Suppressor macrophage treated with lipopolysaccharide for 1 hour (primary cell): Measurements from ENCODE around the gene FAM20C.

ENCODE experiments used
- DNase-seq, 3 donors: peaks; one replicate each; pipeline ENCODE4 v3.0.0-alpha.2; 2020 to 2022

The FAM20C gene

GRCh38 chr7:209906-210305 is 17.5 kb downstream of the FAM20C start:
- DNase-seq, result peak; percentile 90 to 95 (median 92)

GRCh38 chr7:210401-210925 is 18.1 kb downstream of the FAM20C start:
- DNase-seq, result no peak

- DNase-seq, result no peak
Measured at GRCh38 chr7:211033-211714, 18.8 kb downstream of the FAM20C start.

- DNase-seq, result no peak
Measured at GRCh38 chr7:211715-212058, 19.3 kb downstream of the FAM20C start.

- DNase-seq, result no peak
Measured at GRCh38 chr7:212754-213153, 20.4 kb downstream of the FAM20C start.

- DNase-seq, result peak; percentile 95 to 97 (median 96)
Measured at GRCh38 chr7:213324-213993, 21.1 kb downstream of the FAM20C start.

GRCh38 chr7:214410-215212 is 22.2 kb downstream of the FAM20C start:
- no peak for DNase-seq

- DNase-seq, result no peak
Measured at GRCh38 chr7:216360-217300, 24.3 kb downstream of the FAM20C start.

- DNase-seq, result no peak
Measured at GRCh38 chr7:217781-218180, 25.4 kb downstream of the FAM20C start.

GRCh38 chr7:218316-218715 is 25.9 kb downstream of the FAM20C start:
- no peak for DNase-seq

- DNase-seq, result no peak
Measured at GRCh38 chr7:218896-219580, 26.7 kb downstream of the FAM20C start.

- DNase-seq, result no peak
Measured at GRCh38 chr7:219581-220150, 27.3 kb downstream of the FAM20C start.

GRCh38 chr7:220151-220841 is 27.9 kb downstream of the FAM20C start:
- DNase-seq, result peak in 1 of 3 donors; percentile 26

GRCh38 chr7:221978-222715 is 29.8 kb downstream of the FAM20C start:
- DNase-seq, result no peak

GRCh38 chr7:222716-223041 is 30.3 kb downstream of the FAM20C start:
- no peak for DNase-seq

GRCh38 chr7:223118-223800 is 30.9 kb downstream of the FAM20C start:
- DNase-seq, result peak; percentile 27 to 44 (median 28)

- DNase-seq, result no peak
Measured at GRCh38 chr7:223861-224260, 31.5 kb downstream of the FAM20C start.

- no peak for DNase-seq
Measured at GRCh38 chr7:226281-226895, 34.0 kb downstream of the FAM20C start.

GRCh38 chr7:227926-228325 is 35.6 kb downstream of the FAM20C start:
- no peak for DNase-seq
